Measurements from ENCODE around the gene SUSD3. TPM values are rescaled to one million over a fixed set of nuclear protein-coding genes. Genes with fewer than 3 reads are reported as not detected.

Gene SUSD3
- total and polyA plus RNA-seq, 2 of the 4 experiments (the other 2 are of a cell fraction): 0.54 to 1.5 TPM

- TF ChIP-seq CTCF (conservative IDR thresholded peaks at IDR 0.05; ENCODE audit: low read depth, low read length) (peak; percentile 50), MAFK (IDR thresholded peaks at IDR 0.05; ENCODE audit: low read depth, low read length) (peak; percentile 31; the same call in 1 of the 2 replicates), MAZ (IDR thresholded peaks at IDR 0.05; ENCODE audit: borderline replicate concordance, low read depth, low read length) (peak; percentile 95; the same call in 1 of the 2 replicates), CEBPB (IDR thresholded peaks at IDR 0.05; ENCODE audit: low read depth, low read length) (peak; percentile 94)
Observed at GRCh38 chr9:93119953-93120845, 61.7 kb downstream of the SUSD3 start (continued).
